Stimulated activated naive B cell treated with anti-CD40 and anti-IgM and Interleukin-4, amounts not matched to agents 10 μg/mL and 1 μg/mL and 100 μg/mL, for 72 hours (primary cell): ENCODE results near the gene KCNRG.
"Not testable (repeated sequence)": the region's sequence is repeated elsewhere in the genome, so short reads cannot be mapped to it uniquely, and the experiment has no call there.

ENCODE experiments used
- ATAC-seq, 2 donors: fragments of 150-1000 bp; cut with Tn5 transposase; replicated peaks; 2 replicates each; pipeline ENCODE4 v1.10.0; 2021; ENCODE audit warnings: moderate library complexity in 1 of 2
- DNase-seq: peaks from one replicate; pipeline ENCODE4 v3.0.0; 2021
- H3K27ac Mint-ChIP-seq: one replicate; pipeline ENCODE4 v1.8.0; 2022; ENCODE audit warnings: mild to moderate bottlenecking, mixed read lengths
- H3K27me3 Mint-ChIP-seq, 2 donors: one replicate each; pipeline ENCODE4 v1.8.0; 2022; ENCODE audit warnings: mixed read lengths in 2 of 2
- H3K36me3 Mint-ChIP-seq, 2 donors: one replicate each; pipeline ENCODE4 v1.8.0; 2022; ENCODE audit warnings: mixed read lengths in 2 of 2, mild to moderate bottlenecking in 1 of 2
- H3K4me1 Mint-ChIP-seq, 2 donors: one replicate each; pipeline ENCODE4 v1.8.0; 2022; ENCODE audit warnings: mixed read lengths in 2 of 2, mild to moderate bottlenecking in 1 of 2
- H3K4me3 Mint-ChIP-seq, 2 donors: one replicate each; pipeline ENCODE4 v1.8.0; 2022; ENCODE audit warnings: mild to moderate bottlenecking in 2 of 2, mixed read lengths in 2 of 2, moderate library complexity in 1 of 2
- H3K9me3 Mint-ChIP-seq, 2 donors: one replicate each; pipeline ENCODE4 v1.8.0; 2022; ENCODE audit warnings: mixed read lengths in 2 of 2, mild to moderate bottlenecking in 1 of 2

KCNRG gene

DNA sequence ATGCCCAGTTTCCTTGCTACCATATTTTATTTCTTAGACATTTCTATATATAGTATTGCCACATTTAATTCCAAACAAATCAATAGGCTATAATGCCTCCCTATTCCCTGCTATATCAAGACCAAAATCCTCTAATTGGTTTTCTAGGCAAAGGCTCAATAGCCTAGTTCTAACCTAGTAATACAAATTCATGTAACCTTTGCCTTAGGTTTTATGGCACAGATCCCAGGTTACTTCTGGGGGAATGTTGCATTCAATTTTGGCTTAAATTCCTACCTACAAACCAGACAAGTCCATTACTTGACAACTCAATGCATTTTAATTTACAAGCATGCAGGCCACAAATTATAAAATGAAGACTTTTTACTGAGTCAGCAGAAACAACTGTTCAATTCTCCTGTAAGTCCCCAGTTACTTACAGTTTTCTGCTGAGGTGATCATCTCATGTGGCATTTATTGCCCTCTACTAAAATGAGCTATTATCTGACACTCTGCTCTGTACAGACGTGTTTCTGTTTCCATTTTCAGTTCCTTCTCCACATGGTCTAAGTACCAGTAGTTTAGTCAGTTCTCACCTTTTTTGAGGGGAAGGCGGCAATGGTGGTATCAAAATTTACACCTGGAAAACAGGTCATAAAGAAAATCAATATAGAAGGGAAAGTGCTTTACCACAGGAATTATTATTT is 11.7 kb downstream of the KCNRG start:
- Mint-ChIP-seq H3K27ac (peak overlapping the region; percentile 53), H3K36me3 (peaks cover 23 to 31% of the 10 kb centered on the region in 2 donors), H3K4me3 (no peak overlapping the region), H3K27me3 (no peaks in the 10 kb centered on the region), H3K9me3 (no peaks in the 10 kb centered on the region), H3K4me1 (peaks cover 14 to 48% of the 10 kb centered on the region in 2 donors)
- peak; percentile 17 for DNase-seq
- peak; percentile 100 for ATAC-seq

DNA sequence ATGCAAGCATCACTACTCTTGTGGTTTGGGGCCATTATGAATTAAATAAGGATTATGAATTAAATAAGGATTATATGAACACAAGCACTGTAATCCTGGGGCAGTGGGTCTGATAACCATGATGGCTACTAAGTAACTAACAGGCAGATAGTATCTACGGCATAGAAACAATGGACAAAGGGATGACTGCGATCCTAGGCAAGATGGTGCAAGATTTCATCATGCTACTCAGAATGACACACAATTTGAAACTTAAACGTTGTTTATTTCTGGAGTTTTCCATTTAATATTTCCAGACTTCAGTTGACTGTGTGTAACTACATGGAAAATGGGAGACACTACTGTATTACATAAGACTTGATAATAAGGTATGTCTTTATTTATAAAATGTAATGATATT is 15.1 kb downstream of the KCNRG start:
- H3K27ac Mint-ChIP-seq, result no peak overlapping the region

DNA sequence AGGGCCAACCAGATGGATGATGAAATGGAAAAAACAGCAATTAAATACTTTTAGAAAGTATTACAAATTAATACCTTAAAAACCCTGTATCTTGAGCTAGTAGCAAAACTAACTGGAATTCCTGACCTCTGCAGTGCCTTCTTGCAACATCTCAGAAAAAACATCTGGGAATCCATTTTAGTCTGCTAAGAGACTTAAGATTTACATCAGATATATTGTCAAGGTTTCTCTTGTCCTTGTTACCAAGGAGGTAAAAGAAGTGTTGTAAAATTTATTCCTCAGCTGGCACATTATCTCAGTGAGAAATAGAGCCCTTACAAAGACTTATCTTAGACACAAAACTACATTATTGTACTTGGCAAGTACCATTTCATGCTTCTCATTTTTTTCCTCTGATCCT is 18.5 kb downstream of the KCNRG start:
- ATAC-seq (no peak), DNase-seq (no peak)
- H3K4me3 Mint-ChIP-seq, result no peak overlapping the region
- H3K27me3 Mint-ChIP-seq, result no peaks in the 10 kb centered on the region
- H3K36me3 Mint-ChIP-seq, result peaks cover 4 to 5% of the 10 kb centered on the region in 2 donors
- H3K27ac Mint-ChIP-seq, result no peak overlapping the region
- no peaks in the 10 kb centered on the region for H3K9me3 Mint-ChIP-seq
- H3K4me1 Mint-ChIP-seq, result peaks cover 7 to 12% of the 10 kb centered on the region in 2 donors

More for the DNA sequence above, 15.1 kb downstream of the KCNRG start:
- no peaks in the 10 kb centered on the region for H3K27me3 Mint-ChIP-seq
- peaks cover 18 to 21% of the 10 kb centered on the region in 2 donors for H3K36me3 Mint-ChIP-seq
- no peaks in the 10 kb centered on the region for H3K9me3 Mint-ChIP-seq
- H3K4me3 Mint-ChIP-seq, result no peak overlapping the region
- DNase-seq (no peak), ATAC-seq (no peak)
- peaks cover 16 to 46% of the 10 kb centered on the region in 2 donors for H3K4me1 Mint-ChIP-seq

DNA sequence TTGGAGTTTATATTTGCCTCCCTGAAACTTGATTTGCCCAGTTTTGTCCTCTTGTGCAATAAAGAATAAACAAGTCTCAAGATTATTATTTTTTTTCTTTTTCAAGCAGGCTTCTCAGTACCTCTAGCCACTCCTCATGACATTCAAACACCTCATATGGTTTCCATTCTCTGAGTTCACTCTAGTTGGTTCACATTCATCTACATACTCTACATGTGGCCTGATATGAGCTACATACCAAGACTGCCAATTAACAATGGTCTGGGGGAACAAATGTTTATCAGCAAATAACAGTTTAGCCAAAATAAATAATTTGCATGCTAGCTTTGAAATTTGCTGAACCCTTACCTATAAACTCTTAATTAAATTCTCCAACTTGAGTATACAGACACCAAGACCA is 22.5 kb downstream of the KCNRG start:
- Mint-ChIP-seq H3K9me3 (no peaks in the 10 kb centered on the region), H3K4me1 (peaks cover 5 to 6% of the 10 kb centered on the region in 2 donors), H3K36me3 (peaks cover 3 to 8% of the 10 kb centered on the region in 2 donors), H3K27me3 (no peaks in the 10 kb centered on the region), H3K27ac (no peak overlapping the region), H3K4me3 (no peak overlapping the region)
- ATAC-seq, result no peak
- no peak for DNase-seq

DNA sequence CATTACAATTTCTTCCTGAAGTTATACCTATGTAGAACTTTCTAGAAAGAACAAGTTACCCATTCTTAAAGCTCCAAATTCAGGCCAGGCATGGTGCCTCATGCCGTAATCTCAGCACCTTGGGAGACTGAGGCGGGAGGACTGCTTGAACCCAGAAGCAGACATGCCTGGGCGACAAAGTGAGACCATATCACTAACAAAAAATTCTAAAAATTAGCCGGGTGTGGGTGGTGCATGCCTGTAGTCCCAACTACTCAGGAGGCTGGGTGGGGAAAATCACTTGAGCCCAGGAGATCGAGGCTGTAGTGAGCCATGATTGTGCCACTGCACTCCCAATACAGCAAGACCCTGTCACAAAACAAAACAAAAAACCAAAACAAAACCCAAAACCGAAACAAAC is 23.0 kb downstream of the KCNRG start:
- Mint-ChIP-seq H3K36me3 (peaks cover 7 to 12% of the 10 kb centered on the region in 2 donors), H3K4me1 (peaks cover 3 to 5% of the 10 kb centered on the region in 2 donors), H3K27me3 (no peaks in the 10 kb centered on the region), H3K27ac (no peak overlapping the region), H3K4me3 (no peak overlapping the region), H3K9me3 (no peaks in the 10 kb centered on the region)
- ATAC-seq (no peak), DNase-seq (no peak)

DNA sequence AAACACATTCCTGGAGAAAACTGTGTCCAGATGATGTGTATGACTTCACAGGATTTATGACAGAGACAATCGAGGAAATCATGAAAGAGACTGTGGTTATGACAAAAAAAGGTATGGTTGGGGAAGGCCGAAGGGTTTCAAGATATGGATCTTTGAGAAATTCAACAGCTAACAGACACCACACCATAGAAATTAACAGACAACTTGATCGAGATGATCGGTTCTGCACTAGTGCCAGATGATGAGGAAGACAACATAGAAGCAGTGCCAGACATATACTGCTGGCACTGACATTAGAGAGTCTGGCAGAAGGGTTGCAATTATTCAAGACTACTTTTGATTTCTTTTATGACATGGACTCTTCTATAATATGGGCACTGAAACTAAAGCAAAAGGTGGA is 37.2 kb downstream of the KCNRG start:
- DNase-seq (no peak), ATAC-seq (no peak)
- Mint-ChIP-seq H3K27ac (no peak overlapping the region), H3K4me3 (no peak overlapping the region), H3K36me3 (peaks cover 27 to 46% of the 10 kb centered on the region in 2 donors), H3K27me3 (no peaks in the 10 kb centered on the region), H3K9me3 (peaks cover 0 to 1% of the 10 kb centered on the region in 2 donors), H3K4me1 (peaks cover 13 to 25% of the 10 kb centered on the region in 2 donors)

DNA sequence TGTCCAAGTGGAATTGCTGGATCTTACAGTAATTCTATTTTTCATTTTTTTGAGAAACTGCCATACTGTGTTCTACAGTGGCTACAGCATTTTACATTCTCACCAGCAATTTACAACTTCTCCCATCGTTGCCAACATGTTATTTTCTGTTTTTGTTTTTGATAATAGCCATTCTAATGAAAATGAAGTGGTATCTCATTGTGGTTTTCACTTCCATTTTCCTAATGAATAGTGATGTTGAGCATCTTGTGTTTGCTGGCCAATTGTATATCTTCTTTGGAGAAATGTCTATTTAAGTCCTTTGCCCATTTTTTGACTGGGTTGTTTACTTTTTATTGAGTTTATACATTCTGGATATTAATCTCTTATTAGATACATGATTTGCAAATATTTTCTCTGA is 38.6 kb downstream of the KCNRG start:
- DNase-seq (no peak), ATAC-seq (peak; percentile 33 to 39)
- peaks cover 0 to 1% of the 10 kb centered on the region in 2 donors for H3K9me3 Mint-ChIP-seq
- H3K4me3 Mint-ChIP-seq, result no peak overlapping the region
- peaks cover 37 to 54% of the 10 kb centered on the region in 2 donors for H3K36me3 Mint-ChIP-seq
- no peaks in the 10 kb centered on the region for H3K27me3 Mint-ChIP-seq
- peaks cover 17 to 37% of the 10 kb centered on the region in 2 donors for H3K4me1 Mint-ChIP-seq
- H3K27ac Mint-ChIP-seq, result no peak overlapping the region

DNA sequence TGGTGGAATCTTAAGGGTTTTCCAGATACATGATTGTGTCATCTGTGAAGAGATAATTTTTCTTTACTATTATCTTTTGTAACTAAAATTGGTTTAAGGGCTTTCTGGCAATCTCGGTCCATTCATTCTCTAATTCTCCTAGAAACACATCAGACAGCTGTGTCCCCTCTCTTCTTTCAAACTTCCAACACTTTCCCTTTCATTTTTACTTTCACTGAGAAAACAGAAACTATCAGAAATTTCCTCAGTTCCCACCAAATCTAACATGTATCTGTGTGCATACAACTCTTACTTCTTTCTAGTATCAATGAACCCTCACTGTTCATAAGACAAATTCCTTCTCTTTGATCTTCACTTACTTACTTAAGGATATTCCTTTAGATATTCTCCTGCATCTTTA is 40.2 kb downstream of the KCNRG start:
- peaks cover 17 to 37% of the 10 kb centered on the region in 2 donors for H3K4me1 Mint-ChIP-seq
- H3K36me3 Mint-ChIP-seq, result peaks cover 41 to 60% of the 10 kb centered on the region in 2 donors
- no peak for ATAC-seq
- H3K27ac Mint-ChIP-seq, result no peak overlapping the region
- H3K27me3 Mint-ChIP-seq, result no peaks in the 10 kb centered on the region
- no peak overlapping the region for H3K4me3 Mint-ChIP-seq
- H3K9me3 Mint-ChIP-seq, result peaks cover 0 to 1% of the 10 kb centered on the region in 2 donors
- DNase-seq, result no peak

DNA sequence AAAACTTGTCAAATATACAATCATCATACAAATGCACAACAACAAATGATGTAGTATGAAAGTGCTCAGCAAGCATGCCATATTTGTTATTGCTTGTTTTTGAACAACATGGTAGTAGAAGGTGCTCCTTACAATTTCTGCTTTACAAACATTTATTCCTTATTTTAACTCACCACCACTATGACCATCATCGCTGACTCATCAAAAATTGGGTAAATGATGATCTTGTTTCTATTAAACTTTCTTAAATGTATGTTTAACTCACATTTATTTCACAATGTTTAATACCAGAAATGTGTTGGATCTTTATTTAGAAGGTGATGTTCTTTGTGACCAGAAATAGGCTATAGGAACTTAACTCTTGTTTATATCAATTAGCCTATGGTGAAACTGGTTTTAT is 45.5 kb downstream of the KCNRG start:
- ATAC-seq (no peak), DNase-seq (no peak)
- H3K9me3 Mint-ChIP-seq, result no peaks in the 10 kb centered on the region
- peaks cover 5 to 14% of the 10 kb centered on the region in 2 donors for H3K4me1 Mint-ChIP-seq
- H3K36me3 Mint-ChIP-seq, result peaks cover 20 to 24% of the 10 kb centered on the region in 2 donors
- H3K27me3 Mint-ChIP-seq, result no peaks in the 10 kb centered on the region
- H3K27ac Mint-ChIP-seq, result no peak overlapping the region
- no peak overlapping the region for H3K4me3 Mint-ChIP-seq

DNA sequence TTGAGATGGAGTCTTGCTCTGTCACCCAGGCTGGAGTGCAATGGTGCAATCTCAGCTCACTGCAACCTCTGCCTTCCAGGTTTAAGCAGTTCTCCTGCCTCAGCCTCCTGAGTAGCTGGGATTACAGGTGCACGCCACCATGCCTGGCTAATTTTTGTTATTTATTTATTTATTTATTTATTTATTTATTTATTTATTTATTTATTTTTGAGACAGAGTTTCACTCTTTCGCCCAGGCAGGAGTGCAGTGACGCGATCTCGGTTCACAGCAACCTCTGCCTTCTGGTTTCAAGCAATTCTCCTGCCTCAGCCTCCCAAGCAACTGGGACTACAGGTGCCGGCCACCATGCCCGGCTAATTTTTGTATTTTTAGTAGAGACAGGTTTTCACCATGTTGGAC is 47.1 kb downstream of the KCNRG start:
- DNase-seq, H3K4me3 Mint-ChIP-seq, H3K27me3 Mint-ChIP-seq, H3K9me3 Mint-ChIP-seq, ATAC-seq, H3K27ac Mint-ChIP-seq: not testable (repeated sequence)
- Mint-ChIP-seq H3K4me1 (peaks cover 4 to 13% of the 10 kb centered on the region in 2 donors), H3K36me3 (peaks cover 21 to 27% of the 10 kb centered on the region in 2 donors)

DNA sequence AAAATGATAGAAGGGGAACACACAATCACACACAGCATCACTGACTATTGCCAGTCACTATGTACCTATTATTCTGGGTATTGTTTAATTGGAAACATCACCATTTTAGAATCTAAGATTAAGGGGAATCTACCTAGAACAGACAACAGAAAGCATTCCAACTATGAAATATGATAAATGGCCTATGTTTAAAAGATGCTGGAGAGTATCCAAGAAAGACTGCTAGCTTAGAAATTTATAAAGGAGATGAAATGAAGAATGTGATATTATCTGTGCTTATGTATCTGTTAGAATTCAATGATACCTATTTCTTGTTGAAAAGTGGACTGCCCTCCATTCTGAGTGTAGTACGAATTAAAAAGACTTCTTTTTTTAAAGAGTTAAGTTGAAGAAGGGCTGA is 50.5 kb downstream of the KCNRG start:
- H3K27me3 Mint-ChIP-seq, result no peaks in the 10 kb centered on the region
- peaks cover 0 to 12% of the 10 kb centered on the region in 2 donors for H3K4me1 Mint-ChIP-seq
- DNase-seq, result no peak
- H3K4me3 Mint-ChIP-seq, result no peak overlapping the region
- no peak overlapping the region for H3K27ac Mint-ChIP-seq
- no peaks in the 10 kb centered on the region for H3K9me3 Mint-ChIP-seq
- peaks cover 15 to 16% of the 10 kb centered on the region in 2 donors for H3K36me3 Mint-ChIP-seq
- no peak for ATAC-seq

DNA sequence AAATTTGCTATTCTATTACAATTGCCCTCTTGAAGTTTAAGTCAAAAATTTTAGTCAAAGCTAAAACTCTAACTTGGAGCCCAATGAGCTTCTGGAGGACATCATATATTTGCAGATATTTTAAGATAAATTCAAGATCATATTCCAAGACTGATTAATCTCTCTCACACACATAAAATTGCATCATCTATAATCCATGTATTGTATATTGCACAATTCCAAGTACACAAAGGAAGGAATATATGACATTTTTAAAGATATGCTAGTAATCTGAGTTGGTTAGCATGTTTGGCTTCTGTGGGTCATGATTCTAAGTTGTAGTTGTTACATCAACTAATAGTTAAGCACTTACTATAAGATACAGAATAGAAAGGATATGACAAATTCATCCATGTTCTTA is 53.3 kb downstream of the KCNRG start:
- H3K27me3 Mint-ChIP-seq, result no peaks in the 10 kb centered on the region
- peaks cover 3 to 19% of the 10 kb centered on the region in 2 donors for H3K4me1 Mint-ChIP-seq
- no peak overlapping the region for H3K27ac Mint-ChIP-seq
- DNase-seq (no peak), ATAC-seq (no peak)
- no peak overlapping the region for H3K4me3 Mint-ChIP-seq
- H3K36me3 Mint-ChIP-seq, result peaks cover 15 to 18% of the 10 kb centered on the region in 2 donors
- H3K9me3 Mint-ChIP-seq, result no peaks in the 10 kb centered on the region

DNA sequence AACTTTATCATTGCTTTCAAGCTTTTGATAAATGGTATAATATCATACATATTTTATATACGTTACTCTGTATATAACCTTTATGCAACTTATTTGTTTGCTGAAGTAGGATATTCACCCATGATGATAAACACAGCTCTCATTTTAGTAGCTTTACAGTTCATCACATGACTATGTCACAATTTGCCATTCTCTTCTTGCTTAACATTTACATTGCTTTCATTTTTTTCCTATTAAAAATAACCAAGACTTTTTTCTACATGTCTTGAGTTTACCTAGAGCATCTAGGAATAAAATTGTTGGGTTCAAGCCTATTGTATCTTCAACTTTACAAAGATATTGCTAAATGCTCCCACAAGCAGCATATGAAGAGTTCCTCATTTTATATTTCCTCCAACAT is 54.0 kb downstream of the KCNRG start:
- no peaks in the 10 kb centered on the region for H3K9me3 Mint-ChIP-seq
- H3K27ac Mint-ChIP-seq, result no peak overlapping the region
- H3K27me3 Mint-ChIP-seq, result no peaks in the 10 kb centered on the region
- ATAC-seq (no peak), DNase-seq (no peak)
- H3K4me1 Mint-ChIP-seq, result peaks cover 4 to 26% of the 10 kb centered on the region in 2 donors
- peaks cover 15 to 20% of the 10 kb centered on the region in 2 donors for H3K36me3 Mint-ChIP-seq
- no peak overlapping the region for H3K4me3 Mint-ChIP-seq

DNA sequence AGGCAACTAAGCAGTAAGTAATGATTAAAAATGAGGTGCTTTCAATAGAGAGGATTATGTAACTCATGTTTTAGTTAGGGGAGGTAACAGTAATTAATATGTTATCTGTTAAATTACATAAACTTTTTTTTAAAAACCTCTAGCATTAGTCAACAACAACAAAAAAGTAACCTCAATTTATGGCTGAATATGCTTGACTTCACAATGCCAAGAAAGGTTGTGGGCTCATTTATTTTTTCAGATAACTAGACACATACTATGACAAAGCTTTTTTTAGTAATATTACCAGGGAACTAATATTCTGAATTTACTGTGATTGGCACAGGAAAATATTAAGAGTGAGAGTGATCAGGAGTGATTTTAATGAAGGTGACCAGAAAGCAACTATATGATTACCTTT is 54.9 kb downstream of the KCNRG start:
- Mint-ChIP-seq H3K27me3 (no peaks in the 10 kb centered on the region), H3K4me1 (peaks cover 4 to 26% of the 10 kb centered on the region in 2 donors), H3K9me3 (no peaks in the 10 kb centered on the region), H3K36me3 (peaks cover 15 to 20% of the 10 kb centered on the region in 2 donors), H3K27ac (no peak overlapping the region), H3K4me3 (no peak overlapping the region)
- ATAC-seq (no peak), DNase-seq (no peak)
